Measurements from ENCODE around the gene TNIK. TPM values are rescaled to one million over a fixed set of nuclear protein-coding genes. Genes with fewer than 3 reads are reported as not detected.

Gene TNIK
- total and polyA plus RNA-seq, 10 of the 15 experiments (the other 5 are each of a cell fraction or from before 2014, with no cell fraction given), result 13.9 to 74.3 (median 48.2) TPM

DNA sequence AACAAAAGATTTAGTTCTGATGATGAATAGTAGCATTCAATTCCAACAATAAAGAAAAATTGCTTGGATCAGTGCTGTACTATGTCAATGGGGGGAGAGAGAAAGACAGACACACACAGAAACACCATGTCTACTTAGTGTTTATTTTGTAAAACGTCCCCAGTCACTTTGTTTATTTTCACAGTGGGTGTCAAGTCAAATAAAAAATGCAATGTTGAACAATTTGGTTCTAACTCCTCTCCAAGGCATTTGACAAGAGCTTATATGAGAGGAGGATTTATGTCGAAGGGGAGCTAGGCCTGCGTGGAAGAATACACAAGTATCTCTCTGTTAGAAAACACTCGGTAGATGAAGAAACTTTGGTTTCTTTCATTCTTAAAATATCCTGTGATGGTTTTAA, 232.0 kb downstream of the TNIK start:
- H3K4me3 ChIP-seq, result no peak overlapping the region
- BruUV-seq (replicated peaks), result no TSS peak
- SMC1A ChIA-PET (ENCODE audit: uncharacterized antibody, unreplicated experiment), result interaction anchor here (1.4 kb wide), 1 partner anchor 57 kb away, joined by 3 read pairs; no protein-coding TSS in a partner anchor

More for the DNA sequence above, 232.0 kb downstream of the TNIK start:
- ATAC-seq, result no peak
- no peak overlapping the region for H2AFZ ChIP-seq (ENCODE audit: control insufficient read depth, low read depth, low read length)
- ChIA-PET RAD21 (ENCODE audit: unreplicated experiment) (no interaction called here), POLR2A (no interaction called here), CTCF (no interaction called here)
- peaks cover 3 to 18% of the 10 kb centered on the region in 2 experiments for H3K36me3 ChIP-seq (ENCODE audit: control insufficient read depth in 2 of 2, insufficient read depth in 2 of 2, low read length in 1 of 2)
- H3K79me2 ChIP-seq (ENCODE audit: control insufficient read depth, insufficient read depth, low read length), result peaks cover 23% of the 10 kb centered on the region
- no peak overlapping the region for H3K9ac ChIP-seq (ENCODE audit: control insufficient read depth, insufficient read depth, low read length)
- peaks cover 15% of the 10 kb centered on the region for H3K9me3 ChIP-seq (replicated peaks; ENCODE audit: control insufficient read depth, insufficient read depth, low read length)
- no peak overlapping the region for H3K27ac ChIP-seq (ENCODE audit: control insufficient read depth, insufficient read depth)
- DNase-seq (ENCODE audit: low read depth, low spot score), result no peak
- intact Hi-C loops (cut with micrococcal nuclease; ENCODE audit: unreplicated experiment) (no loop called here), in situ Hi-C loops (cut with MboI) (no loop called here)
- FAIRE-seq, result no peak
- WGBS (ENCODE audit: insufficient coverage, insufficient replicate concordance, low lambda C conversion rate, missing lambda C conversion rate), result 83% methylated on average over 4 of the region's 4 CpGs
- no peak overlapping the region for H3K4me2 ChIP-seq (ENCODE audit: control insufficient read depth, insufficient read depth)
- H3K4me1 ChIP-seq (ENCODE audit: control insufficient read depth, insufficient read depth, low read length), result peaks cover 15% of the 10 kb centered on the region
- TF ChIP-seq TARDBP (IDR thresholded peaks at IDR 0.05; ENCODE audit: borderline replicate concordance) (no peak), ESRRA (IDR thresholded peaks at IDR 0.05; ENCODE audit: low read length) (no peak), EP300 (IDR thresholded peaks at IDR 0.05; ENCODE audit: borderline replicate concordance in 1 of 2, control insufficient read depth in 1 of 2, low read depth in 2 of 2, low read length in 2 of 2) (no peak), CHD2 (IDR thresholded peaks at IDR 0.05; ENCODE audit: borderline replicate concordance, low read depth, low read length) (no peak), BCL11A (IDR thresholded peaks at IDR 0.05; ENCODE audit: low read depth, low read length) (no peak), RAD51 (IDR thresholded peaks at IDR 0.05) (no peak), TCF3 (IDR thresholded peaks at IDR 0.05; ENCODE audit: borderline replicate concordance, insufficient read depth, low read depth, low read length) (no peak), HDGF (IDR thresholded peaks at IDR 0.05) (no peak)
- TF ChIP-seq, protein P1, sequence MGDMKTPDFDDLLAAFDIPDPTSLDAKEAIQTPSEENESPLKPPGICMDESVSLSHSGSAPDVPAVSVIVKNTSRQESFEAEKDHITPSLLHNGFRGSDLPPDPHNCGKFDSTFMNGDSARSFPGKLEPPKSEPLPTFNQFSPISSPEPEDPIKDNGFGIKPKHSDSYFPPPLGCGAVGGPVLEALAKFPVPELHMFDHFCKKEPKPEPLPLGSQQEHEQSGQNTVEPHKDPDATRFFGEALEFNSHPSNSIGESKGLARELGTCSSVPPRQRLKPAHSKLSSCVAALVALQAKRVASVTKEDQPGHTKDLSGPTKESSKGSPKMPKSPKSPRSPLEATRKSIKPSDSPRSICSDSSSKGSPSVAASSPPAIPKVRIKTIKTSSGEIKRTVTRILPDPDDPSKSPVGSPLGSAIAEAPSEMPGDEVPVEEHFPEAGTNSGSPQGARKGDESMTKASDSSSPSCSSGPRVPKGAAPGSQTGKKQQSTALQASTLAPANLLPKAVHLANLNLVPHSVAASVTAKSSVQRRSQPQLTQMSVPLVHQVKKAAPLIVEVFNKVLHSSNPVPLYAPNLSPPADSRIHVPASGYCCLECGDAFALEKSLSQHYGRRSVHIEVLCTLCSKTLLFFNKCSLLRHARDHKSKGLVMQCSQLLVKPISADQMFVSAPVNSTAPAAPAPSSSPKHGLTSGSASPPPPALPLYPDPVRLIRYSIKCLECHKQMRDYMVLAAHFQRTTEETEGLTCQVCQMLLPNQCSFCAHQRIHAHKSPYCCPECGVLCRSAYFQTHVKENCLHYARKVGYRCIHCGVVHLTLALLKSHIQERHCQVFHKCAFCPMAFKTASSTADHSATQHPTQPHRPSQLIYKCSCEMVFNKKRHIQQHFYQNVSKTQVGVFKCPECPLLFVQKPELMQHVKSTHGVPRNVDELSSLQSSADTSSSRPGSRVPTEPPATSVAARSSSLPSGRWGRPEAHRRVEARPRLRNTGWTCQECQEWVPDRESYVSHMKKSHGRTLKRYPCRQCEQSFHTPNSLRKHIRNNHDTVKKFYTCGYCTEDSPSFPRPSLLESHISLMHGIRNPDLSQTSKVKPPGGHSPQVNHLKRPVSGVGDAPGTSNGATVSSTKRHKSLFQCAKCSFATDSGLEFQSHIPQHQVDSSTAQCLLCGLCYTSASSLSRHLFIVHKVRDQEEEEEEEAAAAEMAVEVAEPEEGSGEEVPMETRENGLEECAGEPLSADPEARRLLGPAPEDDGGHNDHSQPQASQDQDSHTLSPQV (IDR thresholded peaks at IDR 0.05), result no peak
- TF ChIP-seq, protein P2, sequence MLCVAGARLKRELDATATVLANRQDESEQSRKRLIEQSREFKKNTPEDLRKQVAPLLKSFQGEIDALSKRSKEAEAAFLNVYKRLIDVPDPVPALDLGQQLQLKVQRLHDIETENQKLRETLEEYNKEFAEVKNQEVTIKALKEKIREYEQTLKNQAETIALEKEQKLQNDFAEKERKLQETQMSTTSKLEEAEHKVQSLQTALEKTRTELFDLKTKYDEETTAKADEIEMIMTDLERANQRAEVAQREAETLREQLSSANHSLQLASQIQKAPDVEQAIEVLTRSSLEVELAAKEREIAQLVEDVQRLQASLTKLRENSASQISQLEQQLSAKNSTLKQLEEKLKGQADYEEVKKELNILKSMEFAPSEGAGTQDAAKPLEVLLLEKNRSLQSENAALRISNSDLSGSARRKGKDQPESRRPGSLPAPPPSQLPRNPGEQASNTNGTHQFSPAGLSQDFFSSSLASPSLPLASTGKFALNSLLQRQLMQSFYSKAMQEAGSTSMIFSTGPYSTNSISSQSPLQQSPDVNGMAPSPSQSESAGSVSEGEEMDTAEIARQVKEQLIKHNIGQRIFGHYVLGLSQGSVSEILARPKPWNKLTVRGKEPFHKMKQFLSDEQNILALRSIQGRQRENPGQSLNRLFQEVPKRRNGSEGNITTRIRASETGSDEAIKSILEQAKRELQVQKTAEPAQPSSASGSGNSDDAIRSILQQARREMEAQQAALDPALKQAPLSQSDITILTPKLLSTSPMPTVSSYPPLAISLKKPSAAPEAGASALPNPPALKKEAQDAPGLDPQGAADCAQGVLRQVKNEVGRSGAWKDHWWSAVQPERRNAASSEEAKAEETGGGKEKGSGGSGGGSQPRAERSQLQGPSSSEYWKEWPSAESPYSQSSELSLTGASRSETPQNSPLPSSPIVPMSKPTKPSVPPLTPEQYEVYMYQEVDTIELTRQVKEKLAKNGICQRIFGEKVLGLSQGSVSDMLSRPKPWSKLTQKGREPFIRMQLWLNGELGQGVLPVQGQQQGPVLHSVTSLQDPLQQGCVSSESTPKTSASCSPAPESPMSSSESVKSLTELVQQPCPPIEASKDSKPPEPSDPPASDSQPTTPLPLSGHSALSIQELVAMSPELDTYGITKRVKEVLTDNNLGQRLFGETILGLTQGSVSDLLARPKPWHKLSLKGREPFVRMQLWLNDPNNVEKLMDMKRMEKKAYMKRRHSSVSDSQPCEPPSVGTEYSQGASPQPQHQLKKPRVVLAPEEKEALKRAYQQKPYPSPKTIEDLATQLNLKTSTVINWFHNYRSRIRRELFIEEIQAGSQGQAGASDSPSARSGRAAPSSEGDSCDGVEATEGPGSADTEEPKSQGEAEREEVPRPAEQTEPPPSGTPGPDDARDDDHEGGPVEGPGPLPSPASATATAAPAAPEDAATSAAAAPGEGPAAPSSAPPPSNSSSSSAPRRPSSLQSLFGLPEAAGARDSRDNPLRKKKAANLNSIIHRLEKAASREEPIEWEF (IDR thresholded peaks at IDR 0.05; ENCODE audit: insufficient replicate concordance, low read depth, low read length), result no peak
- TF ChIP-seq, protein P3, sequence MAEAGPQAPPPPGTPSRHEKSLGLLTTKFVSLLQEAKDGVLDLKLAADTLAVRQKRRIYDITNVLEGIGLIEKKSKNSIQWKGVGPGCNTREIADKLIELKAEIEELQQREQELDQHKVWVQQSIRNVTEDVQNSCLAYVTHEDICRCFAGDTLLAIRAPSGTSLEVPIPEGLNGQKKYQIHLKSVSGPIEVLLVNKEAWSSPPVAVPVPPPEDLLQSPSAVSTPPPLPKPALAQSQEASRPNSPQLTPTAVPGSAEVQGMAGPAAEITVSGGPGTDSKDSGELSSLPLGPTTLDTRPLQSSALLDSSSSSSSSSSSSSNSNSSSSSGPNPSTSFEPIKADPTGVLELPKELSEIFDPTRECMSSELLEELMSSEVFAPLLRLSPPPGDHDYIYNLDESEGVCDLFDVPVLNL (IDR thresholded peaks at IDR 0.05; ENCODE audit: low read depth, low read length), result no peak
- TF ChIP-seq, protein P4, sequence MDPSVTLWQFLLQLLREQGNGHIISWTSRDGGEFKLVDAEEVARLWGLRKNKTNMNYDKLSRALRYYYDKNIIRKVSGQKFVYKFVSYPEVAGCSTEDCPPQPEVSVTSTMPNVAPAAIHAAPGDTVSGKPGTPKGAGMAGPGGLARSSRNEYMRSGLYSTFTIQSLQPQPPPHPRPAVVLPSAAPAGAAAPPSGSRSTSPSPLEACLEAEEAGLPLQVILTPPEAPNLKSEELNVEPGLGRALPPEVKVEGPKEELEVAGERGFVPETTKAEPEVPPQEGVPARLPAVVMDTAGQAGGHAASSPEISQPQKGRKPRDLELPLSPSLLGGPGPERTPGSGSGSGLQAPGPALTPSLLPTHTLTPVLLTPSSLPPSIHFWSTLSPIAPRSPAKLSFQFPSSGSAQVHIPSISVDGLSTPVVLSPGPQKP (IDR thresholded peaks at IDR 0.05; ENCODE audit: low read depth, low read length), result no peak
- H4K20me1 ChIP-seq (ENCODE audit: control insufficient read depth, insufficient read depth), result no peaks in the 10 kb centered on the region
- H3K27me3 ChIP-seq (replicated peaks in 1 of 2; ENCODE audit: control insufficient read depth in 2 of 2, insufficient read depth in 2 of 2, low read length in 1 of 2), result no peaks in the 10 kb centered on the region

All from GM12878 (cell line).